PC-9 (cell line): ENCODE results near the gene METTL18.

Source experiments
- CTCF ChIP-seq: fragments of 200-600 bp; sonication (generic); conservative IDR thresholded peaks from 2 replicates; pipeline ENCODE4 v1.6.1; 2017; ENCODE audit warnings: mixed run types, antibody characterized with exemption, mild to moderate bottlenecking, moderate library complexity
- EZH2 ChIP-seq: fragments of 200-600 bp; sonication (generic); IDR thresholded peaks from 2 replicates; pipeline ENCODE4 v1.8.0; 2017; ENCODE audit warnings: antibody characterized with exemption, low read depth

- TF ChIP-seq CTCF (no peak), EZH2 (no peak)
Observed at GRCh38 chr1:169794530-169795416, at the start of gene METTL18.
